Neural progenitor cell (in vitro differentiated cells): ENCODE measurements around the gene CCDC180. TPM values are rescaled to one million over a fixed set of nuclear protein-coding genes. Genes with fewer than 3 reads are reported as not detected.

Experiments
- DNase-seq: peaks from one replicate; pipeline ENCODE4 v3.0.0-alpha.2; 2016; ENCODE audit warnings: low spot score
- H2AFZ ChIP-seq: fragments of 200-600 bp; sonication (generic); replicated peaks from 2 replicates; pipeline ENCODE4 v1.6.1; 2016; ENCODE audit warnings: antibody characterized with exemption
- H3F3A ChIP-seq: fragments of 200-600 bp; sonication (generic); 2 replicates; pipeline ENCODE4 v1.6.1; 2016; ENCODE audit warnings: antibody characterized with exemption, low read depth
- H3K27ac ChIP-seq: fragments of 200-600 bp; sonication (generic); 2 replicates; pipeline ENCODE4 v1.5.1; 2016; ENCODE audit warnings: mild to moderate bottlenecking
- H3K27me3 ChIP-seq: fragments of 200-600 bp; sonication (generic); 2 replicates; pipeline ENCODE4 v1.6.1; 2016; ENCODE audit warnings: mild to moderate bottlenecking, moderate library complexity
- H3K36me3 ChIP-seq: fragments of 200-600 bp; sonication (generic); 2 replicates; pipeline ENCODE4 v1.5.1; 2016
- H3K4me1 ChIP-seq: fragments of 200-600 bp; sonication (generic); 2 replicates; pipeline ENCODE4 v1.6.1; 2016; ENCODE audit warnings: mixed run types
- H3K4me2 ChIP-seq: fragments of 200-600 bp; sonication (generic); 2 replicates; pipeline ENCODE4 v1.6.1; 2016
- H3K4me3 ChIP-seq: fragments of 200-600 bp; sonication (generic); 2 replicates; pipeline ENCODE4 v1.5.1; 2016
- H3K79me2 ChIP-seq: fragments of 200-600 bp; sonication (generic); 2 replicates; pipeline ENCODE4 v1.6.1; 2016; ENCODE audit warnings: low read depth
- H3K9ac ChIP-seq: fragments of 200-600 bp; sonication (generic); 2 replicates; pipeline ENCODE4 v1.6.1; 2016
- H3K9me3 ChIP-seq: fragments of 200-600 bp; sonication (generic); 2 replicates; pipeline ENCODE4 v1.5.1; 2016; ENCODE audit warnings: low read depth
- H4K20me1 ChIP-seq: fragments of 200-600 bp; sonication (generic); 2 replicates; pipeline ENCODE4 v1.6.1; 2016; ENCODE audit warnings: low read depth
- H3K27ac Mint-ChIP-seq: 3 replicates; pipeline ENCODE4 v1.8.0; 2021; ENCODE audit warnings: mixed read lengths
- H3K27me3 Mint-ChIP-seq: 2 replicates; pipeline ENCODE4 v1.8.0; 2022; ENCODE audit warnings: low read depth, mild to moderate bottlenecking, inconsistent platforms, moderate library complexity, mixed read lengths; ENCODE audit not compliant: insufficient read depth
- H3K36me3 Mint-ChIP-seq: 3 replicates; pipeline ENCODE4 v1.8.0; 2021; ENCODE audit warnings: mixed read lengths
- H3K4me1 Mint-ChIP-seq: 3 replicates; pipeline ENCODE4 v1.8.0; 2021; ENCODE audit warnings: mixed read lengths
- H3K4me3 Mint-ChIP-seq: 3 replicates; pipeline ENCODE4 v1.8.0; 2021; ENCODE audit warnings: mild to moderate bottlenecking, moderate library complexity, mixed read lengths
- H3K9me3 Mint-ChIP-seq: 3 replicates; pipeline ENCODE4 v1.8.0; 2020; ENCODE audit warnings: mixed read lengths
- EZH2 ChIP-seq: fragments of 200-600 bp; sonication (generic); IDR thresholded peaks from 2 replicates; pipeline ENCODE4 v1.6.1; 2017; ENCODE audit warnings: antibody characterized with exemption, mild to moderate bottlenecking, moderate library complexity
- EZH2phosphoT487 ChIP-seq: fragments of 200-600 bp; sonication (generic); IDR thresholded peaks from 2 replicates; pipeline ENCODE4 v1.6.1; 2017; ENCODE audit warnings: antibody characterized with exemption
- total RNA-seq: library from RNA; depleted of rRNA; stranded (reverse); fragments of >200 nt; gene quantifications from 2 replicates; pipeline ENCODE4 v1.2.3, GENCODE V29; 2015; ENCODE audit warnings: low replicate concordance
- TF ChIP-seq, protein P1 (sequence below): fragments of 200-600 bp; sonication (generic); IDR thresholded peaks from 2 replicates; pipeline ENCODE4 v1.5.1; 2017; ENCODE audit warnings: antibody characterized with exemption, mild to moderate bottlenecking

CCDC180 gene
- total RNA-seq, 1 donor from 2014 or later, result 2.9 TPM

DNA sequence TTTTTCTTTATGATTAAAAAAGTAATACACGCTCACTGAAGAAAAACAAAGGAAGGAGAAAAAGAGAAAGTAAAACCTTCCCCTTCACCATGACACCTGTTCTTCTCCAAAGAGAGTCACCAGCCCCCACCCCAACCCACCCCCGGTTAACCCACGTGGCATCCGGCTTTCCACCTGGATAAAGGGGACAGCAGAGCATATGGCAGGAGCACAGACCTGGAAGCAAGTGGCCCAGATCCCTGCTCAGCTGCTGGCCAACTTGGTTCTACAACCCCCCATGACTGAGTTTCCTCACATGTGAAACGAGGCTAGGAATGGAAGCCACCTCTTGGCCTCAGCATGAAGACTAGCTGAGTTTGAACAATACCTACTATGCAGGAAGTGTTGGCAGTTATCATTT lies 5.1 kb downstream of the CCDC180 start:
- no peaks in the 10 kb centered on the region for H3K4me1 ChIP-seq
- H3F3A ChIP-seq, result no peaks in the 10 kb centered on the region
- H3K9ac ChIP-seq, result no peak overlapping the region
- no peaks in the 10 kb centered on the region for H3K36me3 ChIP-seq
- no peak overlapping the region for H3K27ac ChIP-seq
- Mint-ChIP-seq H3K4me3 (no peak overlapping the region), H3K9me3 (no peaks in the 10 kb centered on the region), H3K36me3 (peaks cover 12% of the 10 kb centered on the region), H3K4me1 (peaks cover 3% of the 10 kb centered on the region), H3K27ac (no peak overlapping the region), H3K27me3 (peaks cover 2% of the 10 kb centered on the region)
- no peaks in the 10 kb centered on the region for H3K79me2 ChIP-seq
- no peaks in the 10 kb centered on the region for H3K9me3 ChIP-seq
- H3K4me3 ChIP-seq, result no peak overlapping the region
- no peaks in the 10 kb centered on the region for H4K20me1 ChIP-seq
- no peak overlapping the region for H2AFZ ChIP-seq
- no peak for DNase-seq
- H3K4me2 ChIP-seq, result no peak overlapping the region
- TF ChIP-seq, protein P1, sequence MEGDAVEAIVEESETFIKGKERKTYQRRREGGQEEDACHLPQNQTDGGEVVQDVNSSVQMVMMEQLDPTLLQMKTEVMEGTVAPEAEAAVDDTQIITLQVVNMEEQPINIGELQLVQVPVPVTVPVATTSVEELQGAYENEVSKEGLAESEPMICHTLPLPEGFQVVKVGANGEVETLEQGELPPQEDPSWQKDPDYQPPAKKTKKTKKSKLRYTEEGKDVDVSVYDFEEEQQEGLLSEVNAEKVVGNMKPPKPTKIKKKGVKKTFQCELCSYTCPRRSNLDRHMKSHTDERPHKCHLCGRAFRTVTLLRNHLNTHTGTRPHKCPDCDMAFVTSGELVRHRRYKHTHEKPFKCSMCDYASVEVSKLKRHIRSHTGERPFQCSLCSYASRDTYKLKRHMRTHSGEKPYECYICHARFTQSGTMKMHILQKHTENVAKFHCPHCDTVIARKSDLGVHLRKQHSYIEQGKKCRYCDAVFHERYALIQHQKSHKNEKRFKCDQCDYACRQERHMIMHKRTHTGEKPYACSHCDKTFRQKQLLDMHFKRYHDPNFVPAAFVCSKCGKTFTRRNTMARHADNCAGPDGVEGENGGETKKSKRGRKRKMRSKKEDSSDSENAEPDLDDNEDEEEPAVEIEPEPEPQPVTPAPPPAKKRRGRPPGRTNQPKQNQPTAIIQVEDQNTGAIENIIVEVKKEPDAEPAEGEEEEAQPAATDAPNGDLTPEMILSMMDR, result no peak
- TF ChIP-seq EZH2, result no peak
- no peak for TF ChIP-seq EZH2phosphoT487
- H3K27me3 ChIP-seq, result no peaks in the 10 kb centered on the region

DNA sequence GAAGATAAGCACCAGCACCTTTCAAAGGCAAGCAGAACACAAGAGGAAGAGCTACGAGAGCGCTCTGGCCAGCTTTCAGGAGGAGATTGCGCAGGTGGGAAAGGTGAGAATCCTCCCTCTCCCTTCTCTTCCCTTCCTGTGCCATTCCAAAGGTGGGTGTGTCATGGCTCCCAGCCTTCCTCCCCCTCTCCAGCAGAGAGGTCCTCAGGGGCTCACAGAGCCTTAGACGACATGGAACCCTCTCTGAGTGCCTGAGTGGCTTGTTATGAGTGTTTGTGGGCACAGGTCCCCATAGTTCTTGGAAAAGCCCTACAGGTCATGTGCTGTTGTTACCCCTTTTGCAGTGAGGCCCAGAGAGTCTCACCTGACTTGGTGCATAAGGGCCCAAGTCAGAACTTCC lies 5.8 kb downstream of the CCDC180 start:
- H3K4me3 ChIP-seq, result no peak overlapping the region
- H4K20me1 ChIP-seq, result no peaks in the 10 kb centered on the region

DNA sequence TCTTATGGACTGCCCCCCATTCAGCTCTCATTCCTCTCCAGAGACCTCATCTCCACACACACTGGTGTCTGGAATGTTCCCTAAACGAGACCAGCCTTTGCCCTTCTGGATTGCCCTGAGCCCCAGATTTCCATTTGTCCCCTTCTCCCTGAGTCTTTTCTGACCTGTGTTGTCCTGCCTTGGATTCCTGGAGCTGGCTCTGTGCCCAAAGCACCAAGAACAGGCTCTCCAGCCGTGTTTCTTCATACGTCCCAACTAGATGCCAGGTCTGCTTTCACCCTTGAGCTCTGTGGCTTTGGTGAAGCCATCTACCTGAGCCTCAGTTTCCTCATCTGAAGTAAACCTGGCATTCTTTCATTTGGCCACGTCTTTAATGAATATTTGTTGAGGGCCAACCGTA lies 6.3 kb downstream of the CCDC180 start:
- Mint-ChIP-seq H3K9me3 (no peaks in the 10 kb centered on the region), H3K4me1 (peaks cover 2% of the 10 kb centered on the region), H3K36me3 (peaks cover 12% of the 10 kb centered on the region), H3K27ac (no peak overlapping the region), H3K27me3 (peaks cover 2% of the 10 kb centered on the region), H3K4me3 (no peak overlapping the region)
- no peak for DNase-seq
- Histone ChIP-seq H3K4me3 (no peak overlapping the region), H3K4me2 (no peak overlapping the region), H3K27me3 (no peaks in the 10 kb centered on the region), H3K9ac (no peak overlapping the region), H2AFZ (no peak overlapping the region), H3K36me3 (no peaks in the 10 kb centered on the region), H3K9me3 (no peaks in the 10 kb centered on the region), H3K79me2 (no peaks in the 10 kb centered on the region), H3K4me1 (no peaks in the 10 kb centered on the region), H4K20me1 (no peaks in the 10 kb centered on the region), H3F3A (no peaks in the 10 kb centered on the region), H3K27ac (no peak overlapping the region)
- TF ChIP-seq EZH2, result no peak
- TF ChIP-seq, protein P1, result no peak

More for the DNA sequence above, 5.8 kb downstream of the CCDC180 start:
- no peak overlapping the region for H3K4me3 Mint-ChIP-seq
- H2AFZ ChIP-seq, result no peak overlapping the region
- no peaks in the 10 kb centered on the region for H3K79me2 ChIP-seq
- no peaks in the 10 kb centered on the region for H3F3A ChIP-seq
- H3K27me3 ChIP-seq, result no peaks in the 10 kb centered on the region
- H3K36me3 Mint-ChIP-seq, result peaks cover 12% of the 10 kb centered on the region
- no peak for DNase-seq
- no peaks in the 10 kb centered on the region for H3K9me3 Mint-ChIP-seq
- H3K27ac ChIP-seq, result no peak overlapping the region
- no peaks in the 10 kb centered on the region for H3K36me3 ChIP-seq
- no peak overlapping the region for H3K27ac Mint-ChIP-seq
- H3K27me3 Mint-ChIP-seq, result peaks cover 2% of the 10 kb centered on the region
- no peak overlapping the region for H3K4me2 ChIP-seq
- H3K4me1 Mint-ChIP-seq, result peaks cover 2% of the 10 kb centered on the region
- no peaks in the 10 kb centered on the region for H3K4me1 ChIP-seq
- no peak for TF ChIP-seq EZH2phosphoT487
- no peak for TF ChIP-seq EZH2
- TF ChIP-seq, protein P1, result no peak
- no peaks in the 10 kb centered on the region for H3K9me3 ChIP-seq
- no peak overlapping the region for H3K9ac ChIP-seq

DNA sequence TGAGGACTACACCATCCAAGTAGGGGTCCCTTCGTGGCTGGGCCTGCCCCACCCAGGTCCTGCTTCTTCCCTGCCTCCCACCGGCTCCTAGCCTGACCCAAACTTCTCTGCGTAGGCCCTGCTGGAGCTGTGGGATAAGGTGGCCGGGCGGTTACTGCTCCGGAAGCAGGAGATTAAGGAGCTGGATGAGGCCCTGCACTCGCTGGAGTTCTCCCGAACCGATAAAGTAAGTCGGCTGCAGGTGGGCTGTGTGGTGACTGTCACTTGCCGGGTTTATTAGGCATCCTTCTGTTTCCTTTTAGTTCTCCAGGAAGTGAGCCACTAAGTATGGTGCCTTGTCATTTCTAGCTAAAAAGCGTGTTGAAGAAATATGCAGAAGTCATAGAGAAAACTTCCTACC lies 7.0 kb downstream of the CCDC180 start:
- Histone ChIP-seq H3K79me2 (no peaks in the 10 kb centered on the region), H3K4me2 (no peak overlapping the region), H3K4me1 (no peaks in the 10 kb centered on the region), H3K36me3 (no peaks in the 10 kb centered on the region), H2AFZ (no peak overlapping the region), H3K27ac (no peak overlapping the region), H3K9ac (no peak overlapping the region), H3F3A (no peaks in the 10 kb centered on the region), H3K4me3 (no peak overlapping the region), H3K27me3 (no peaks in the 10 kb centered on the region), H3K9me3 (no peaks in the 10 kb centered on the region), H4K20me1 (no peaks in the 10 kb centered on the region)
- Mint-ChIP-seq H3K4me3 (no peak overlapping the region), H3K4me1 (peaks cover 2% of the 10 kb centered on the region), H3K36me3 (peaks cover 12% of the 10 kb centered on the region), H3K9me3 (no peaks in the 10 kb centered on the region), H3K27me3 (peaks cover 2% of the 10 kb centered on the region), H3K27ac (no peak overlapping the region)
- TF ChIP-seq EZH2phosphoT487 (no peak), EZH2 (no peak)
- TF ChIP-seq, protein P1, result no peak
- no peak for DNase-seq
